ENCODE results near the gene SLC12A4. TPM values are rescaled to one million over a fixed set of nuclear protein-coding genes. Genes with fewer than 3 reads are reported as not detected.

Gene SLC12A4
- total RNA-seq, 2 experiments from 2014 or later, result 37.9 to 40.0 TPM

GRCh38 chr16:67935402-67936123, 32.9 kb downstream of the SLC12A4 start:
- Mint-ChIP-seq H3K27me3 (no peaks in the 10 kb centered on the region), H3K4me1 (peaks cover 44% of the 10 kb centered on the region), H3K9me3 (no peaks in the 10 kb centered on the region), H3K4me3 (peak overlapping the region; percentile 100), H3K27ac (peak overlapping the region; percentile 97), H3K36me3 (ENCODE audit: low read depth) (peaks cover 62% of the 10 kb centered on the region)
- ChIA-PET POLR2A (interaction anchor here (0.6 to 5.2 kb wide), 55 partner anchors 10 to 691 kb away, joined by 3 to 42 read pairs (median 5); partner anchors contain the start of genes ACD, CTCF, DDX28 and DPEP2), CTCF (interaction anchor here (0.6 to 4.3 kb wide), 18 partner anchors 45 to 415 kb away, joined by 3 to 22 read pairs (median 4); partner anchors contain the start of genes CTCF, DDX28, DUS2 and NFATC3)
- peak; percentile 97 for DNase-seq

GRCh38 chr16:67935101-67935401, 33.4 kb downstream of the SLC12A4 start:
- ChIA-PET POLR2A (interaction anchor here (0.6 to 5.2 kb wide), 42 partner anchors 10 to 691 kb away, joined by 3 to 42 read pairs (median 6); partner anchors contain the start of genes ACD, CTCF, DDX28 and DPEP2), CTCF (interaction anchor here (1.1 to 4.3 kb wide), 13 partner anchors 46 to 388 kb away, joined by 3 to 22 read pairs (median 5); partner anchors contain the start of genes CTCF and NRN1L)
- Mint-ChIP-seq H3K9me3 (no peaks in the 10 kb centered on the region), H3K27me3 (no peaks in the 10 kb centered on the region), H3K27ac (peak overlapping the region; percentile 97), H3K4me3 (peak overlapping the region; percentile 100), H3K4me1 (peaks cover 39% of the 10 kb centered on the region), H3K36me3 (ENCODE audit: low read depth) (peaks cover 61% of the 10 kb centered on the region)
- no peak for DNase-seq

- no peaks in the 10 kb centered on the region for H3K9me3 Mint-ChIP-seq
- no peak overlapping the region for H3K4me3 Mint-ChIP-seq
- no peaks in the 10 kb centered on the region for H3K27me3 Mint-ChIP-seq
- H3K4me1 Mint-ChIP-seq, result peaks cover 34% of the 10 kb centered on the region
- peaks cover 56% of the 10 kb centered on the region for H3K36me3 Mint-ChIP-seq (ENCODE audit: low read depth)
- ChIA-PET CTCF (interaction anchor here (1.3 to 4.3 kb wide), 10 partner anchors 51 to 372 kb away, joined by 3 to 22 read pairs (median 6); partner anchors contain the start of genes CTCF and NRN1L), POLR2A (interaction anchor here (0.9 to 5.2 kb wide), 18 partner anchors 11 to 153 kb away, joined by 3 to 42 read pairs (median 10); partner anchors contain the start of genes DDX28, DUS2, EDC4 and NFATC3)
- H3K27ac Mint-ChIP-seq, result peak overlapping the region; percentile 97
- DNase-seq, result no peak
Measured at GRCh38 chr16:67934306-67935100, 33.9 kb downstream of the SLC12A4 start.

DNA sequence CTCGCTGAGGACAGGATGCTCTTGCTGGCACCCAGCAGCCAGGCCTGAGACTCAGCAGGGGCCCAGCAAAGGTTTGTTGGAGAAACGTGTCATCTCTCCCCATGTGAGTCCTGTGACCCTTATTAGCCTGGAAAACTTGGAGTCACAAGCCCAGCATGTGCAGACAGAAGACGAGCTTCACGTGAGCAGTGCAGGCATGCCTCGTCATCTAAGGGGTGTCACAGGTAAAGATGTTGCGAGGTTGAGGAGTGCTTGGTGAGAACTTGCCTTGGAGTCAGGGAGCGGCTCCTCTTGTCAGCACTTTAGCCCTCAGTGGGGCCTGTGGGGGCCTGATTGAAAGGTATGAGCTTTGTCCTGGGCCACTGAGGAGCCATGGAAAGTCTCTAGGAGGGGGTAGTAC, 34.6 kb downstream of the SLC12A4 start:
- ChIA-PET POLR2A (interaction anchor here (0.6 to 5.2 kb wide), 10 partner anchors 10 to 141 kb away, joined by 3 to 42 read pairs (median 4); partner anchors contain the start of genes EDC4 and PSKH1), CTCF (interaction anchor here (2.1 to 4.3 kb wide), 2 partner anchors 50 to 117 kb away, joined by 11 to 22 read pairs; partner anchors contain the start of gene NRN1L)
- H3K36me3 Mint-ChIP-seq (ENCODE audit: low read depth), result peaks cover 55% of the 10 kb centered on the region
- no peak overlapping the region for H3K4me3 Mint-ChIP-seq
- no peak for DNase-seq
- no peaks in the 10 kb centered on the region for H3K27me3 Mint-ChIP-seq
- H3K4me1 Mint-ChIP-seq, result peaks cover 29% of the 10 kb centered on the region
- H3K9me3 Mint-ChIP-seq, result no peaks in the 10 kb centered on the region
- H3K27ac Mint-ChIP-seq, result no peak overlapping the region

DNA sequence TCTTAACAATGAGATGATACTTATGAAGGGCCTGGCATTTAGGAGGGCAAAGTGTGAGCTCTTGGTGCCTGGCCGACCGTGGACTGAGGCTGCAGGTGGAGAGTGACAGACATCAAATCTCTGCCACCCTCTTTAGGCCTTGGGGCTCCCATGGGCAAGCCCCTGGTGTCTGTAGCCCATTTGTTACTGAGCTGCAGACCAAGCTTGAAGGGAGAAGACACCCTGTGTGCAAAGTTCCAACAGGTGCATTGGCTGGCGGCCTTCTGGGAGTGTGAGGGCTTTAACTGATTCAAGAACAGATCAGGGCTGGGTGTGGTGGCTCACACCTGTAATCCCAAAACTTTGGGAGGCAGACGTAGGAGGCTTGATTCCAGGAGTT, 36.0 kb downstream of the SLC12A4 start:
- CTCF ChIA-PET, result interaction anchor here (0.9 to 1.0 kb wide), 2 partner anchors 9 to 10 kb away, joined by 4 read pairs; no protein-coding TSS in a partner anchor
- POLR2A ChIA-PET, result interaction anchor here (0.9 to 5.2 kb wide), 3 partner anchors 9 to 99 kb away, joined by 3 to 42 read pairs (median 3); no protein-coding TSS in a partner anchor
- H3K4me3 Mint-ChIP-seq, result no peak overlapping the region

GRCh38 chr16:67931712-67932461, 36.5 kb downstream of the SLC12A4 start, which contains the start of gene CTRL:
Gene CTRL, minus strand, starts transcription at chr16:67931862. Its CDS starts 10 bp downstream, at chr16:67931852.
- DNase-seq, result no peak
- H3K4me1 Mint-ChIP-seq, result peaks cover 23% of the 10 kb centered on the region
- H3K27me3 Mint-ChIP-seq, result no peaks in the 10 kb centered on the region
- no peaks in the 10 kb centered on the region for H3K9me3 Mint-ChIP-seq
- CTCF ChIA-PET, result interaction anchor here (0.9 to 1.0 kb wide), 2 partner anchors 9 to 28 kb away, joined by 3 to 4 read pairs; no protein-coding TSS in a partner anchor
- peak within 1 kb of the TSS; percentile 2 for H3K27ac Mint-ChIP-seq
- peaks cover 50% of the 10 kb centered on the region for H3K36me3 Mint-ChIP-seq (ENCODE audit: low read depth)
- no peak within 1 kb of the TSS for H3K4me3 Mint-ChIP-seq
- POLR2A ChIA-PET, result interaction anchor here (1.0 to 5.2 kb wide), 6 partner anchors 8 to 132 kb away, joined by 3 to 42 read pairs (median 4); no protein-coding TSS in a partner anchor

More for the DNA sequence above, 36.0 kb downstream of the SLC12A4 start:
- Mint-ChIP-seq H3K9me3 (no peaks in the 10 kb centered on the region), H3K27ac (no peak overlapping the region), H3K27me3 (no peaks in the 10 kb centered on the region), H3K4me1 (peaks cover 28% of the 10 kb centered on the region), H3K36me3 (ENCODE audit: low read depth) (peaks cover 55% of the 10 kb centered on the region)
- DNase-seq, result no peak

GRCh38 chr16:67930678-67931211, 37.7 kb downstream of the SLC12A4 start:
- ChIA-PET POLR2A (interaction anchor here (1.0 to 1.6 kb wide), 5 partner anchors 8 to 134 kb away, joined by 3 to 5 read pairs (median 4); no protein-coding TSS in a partner anchor), CTCF (interaction anchor here (0.9 kb wide), 1 partner anchor 27 kb away, joined by 3 read pairs; no protein-coding TSS in a partner anchor)
- peaks cover 20% of the 10 kb centered on the region for H3K4me1 Mint-ChIP-seq

DNA sequence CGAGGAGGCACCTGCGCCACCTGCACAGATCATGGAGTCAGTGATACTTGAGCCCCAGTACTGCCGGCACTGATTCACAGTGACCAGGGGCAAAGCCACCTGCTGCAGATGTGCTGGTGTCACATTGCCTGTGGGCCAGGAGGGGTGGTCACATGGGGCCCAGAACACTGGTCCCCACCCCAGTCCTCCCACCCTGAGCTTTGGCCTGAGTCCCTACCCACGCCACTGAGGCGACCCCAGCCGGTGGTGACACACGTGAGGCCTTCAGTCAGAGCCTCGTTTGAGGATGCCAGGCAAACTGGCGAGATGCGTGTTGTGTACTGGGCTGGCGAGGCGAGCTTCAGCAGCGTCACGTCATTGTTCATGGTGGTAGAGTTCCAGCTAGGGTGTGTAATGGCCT, 38.2 kb downstream of the SLC12A4 start:
- DNase-seq, result no peak
- no peaks in the 10 kb centered on the region for H3K9me3 Mint-ChIP-seq
- CTCF ChIA-PET, result interaction anchor here (2.2 kb wide), 1 partner anchor 110 kb away, joined by 7 read pairs; no protein-coding TSS in a partner anchor
- H3K4me3 Mint-ChIP-seq, result no peak overlapping the region
- H3K27ac Mint-ChIP-seq, result no peak overlapping the region
- H3K36me3 Mint-ChIP-seq (ENCODE audit: low read depth), result peaks cover 34% of the 10 kb centered on the region
- POLR2A ChIA-PET, result interaction anchor here (1.6 kb wide), 1 partner anchor 10 kb away, joined by 4 read pairs; no protein-coding TSS in a partner anchor
- H3K27me3 Mint-ChIP-seq, result no peaks in the 10 kb centered on the region
- peaks cover 17% of the 10 kb centered on the region for H3K4me1 Mint-ChIP-seq

More at GRCh38 chr16:67930678-67931211, 37.7 kb downstream of the SLC12A4 start:
- Mint-ChIP-seq H3K27me3 (no peaks in the 10 kb centered on the region), H3K4me3 (no peak overlapping the region), H3K27ac (no peak overlapping the region), H3K36me3 (ENCODE audit: low read depth) (peaks cover 40% of the 10 kb centered on the region), H3K9me3 (no peaks in the 10 kb centered on the region)
- DNase-seq, result no peak

GRCh38 chr16:67928561-67929364, 39.7 kb downstream of the SLC12A4 start:
- peak; percentile 82 for DNase-seq
- no peak overlapping the region for H3K4me3 Mint-ChIP-seq
- ChIA-PET POLR2A (interaction anchor here (0.9 kb wide), 2 partner anchors 39 to 46 kb away, joined by 3 read pairs; no protein-coding TSS in a partner anchor), CTCF (interaction anchor here (0.8 to 2.2 kb wide), 11 partner anchors 8 to 112 kb away, joined by 3 to 14 read pairs (median 4); no protein-coding TSS in a partner anchor)
- H3K36me3 Mint-ChIP-seq (ENCODE audit: low read depth), result peaks cover 20% of the 10 kb centered on the region
- H3K27me3 Mint-ChIP-seq, result no peaks in the 10 kb centered on the region
- H3K27ac Mint-ChIP-seq, result no peak overlapping the region
- H3K4me1 Mint-ChIP-seq, result peaks cover 2% of the 10 kb centered on the region
- H3K9me3 Mint-ChIP-seq, result no peaks in the 10 kb centered on the region

- Mint-ChIP-seq H3K27ac (peak overlapping the region; percentile 55), H3K9me3 (no peaks in the 10 kb centered on the region), H3K27me3 (no peaks in the 10 kb centered on the region), H3K4me3 (no peak overlapping the region), H3K4me1 (no peaks in the 10 kb centered on the region), H3K36me3 (ENCODE audit: low read depth) (peaks cover 16% of the 10 kb centered on the region)
- DNase-seq, result no peak
- ChIA-PET POLR2A (no interaction called here), CTCF (interaction anchor here (0.8 to 2.2 kb wide), 10 partner anchors 9 to 112 kb away, joined by 3 to 14 read pairs (median 4); no protein-coding TSS in a partner anchor)
Measured at GRCh38 chr16:67928147-67928546, 40.3 kb downstream of the SLC12A4 start.

Data from activated CD4-positive, alpha-beta memory T cell treated with anti-CD3 and anti-CD28 coated beads, Interleukin-2, amount 10 ng/mL, durations not matched to agents 7 days and 5 days (primary cell).